SK-N-SH treated with all-trans-retinoic acid at 6 μM for 48 hours (cell line): Measurements from ENCODE around the gene SLC6A7.

ENCODE experiments used
- ARNTL ChIP-seq: fragments of 450-650 bp; formaldehyde crosslinking; IDR thresholded peaks from 2 replicates; pipeline ENCODE4 v1.5.0; 2020; ENCODE audit warnings: low read depth, mild to moderate bottlenecking, moderate library complexity, borderline replicate concordance
- CREB5 ChIP-seq: fragments of 250-450 bp; sonication (Bioruptor Pico); IDR thresholded peaks from 2 replicates; pipeline ENCODE4 v1.5.1; 2020; ENCODE audit warnings: low read depth, mild to moderate bottlenecking, moderate library complexity
- PPARA ChIP-seq: fragments of 250-450 bp; sonication (Bioruptor Pico); IDR thresholded peaks from 2 replicates; pipeline ENCODE4 v1.5.0; 2020; ENCODE audit warnings: mild to moderate bottlenecking, borderline replicate concordance
- RARB ChIP-seq: fragments of 250-450 bp; sonication (Bioruptor Pico); IDR thresholded peaks from 2 replicates; pipeline ENCODE4 v1.8.0; 2021; ENCODE audit warnings: mild to moderate bottlenecking, moderate library complexity
- SNAI2 ChIP-seq: fragments of 250-450 bp; sonication (Bioruptor Pico); IDR thresholded peaks from 2 replicates; pipeline ENCODE4 v1.5.0; 2020; ENCODE audit warnings: mild to moderate bottlenecking, moderate library complexity
- TCF4 ChIP-seq: fragments of 250-450 bp; sonication (Bioruptor Pico); IDR thresholded peaks from 2 replicates; pipeline ENCODE4 v1.8.0; 2021; ENCODE audit warnings: mild to moderate bottlenecking, moderate library complexity, borderline replicate concordance
- TSHZ2 ChIP-seq: fragments of 250-450 bp; sonication (Bioruptor Pico); IDR thresholded peaks from 2 replicates; pipeline ENCODE4 v1.5.0; 2020; ENCODE audit warnings: mild to moderate bottlenecking, moderate library complexity
- ZC3H10 ChIP-seq: fragments of 250-450 bp; sonication (Bioruptor Pico); IDR thresholded peaks from 2 replicates; pipeline ENCODE4 v1.5.1; 2021; ENCODE audit warnings: mild to moderate bottlenecking, moderate library complexity
- ZFP30 ChIP-seq: fragments of 450-650 bp; formaldehyde crosslinking; IDR thresholded peaks from 2 replicates; pipeline ENCODE4 v1.5.0; 2022; ENCODE audit warnings: mild to moderate bottlenecking, moderate library complexity
- ZNF70 ChIP-seq: fragments of 450-650 bp; formaldehyde crosslinking; IDR thresholded peaks from 2 replicates; pipeline ENCODE4 v1.5.0; 2020; ENCODE audit warnings: mild to moderate bottlenecking, moderate library complexity

GRCh38 chr5:150190987-150191386 is 1.1 kb downstream of the SLC6A7 start:
- TF ChIP-seq CREB5 (CRISPR knock-in tag), result no peak
- TF ChIP-seq SNAI2 (CRISPR knock-in tag), result no peak
- TF ChIP-seq ZFP30, result no peak
- TF ChIP-seq ARNTL (CRISPR knock-in tag), result no peak
- TF ChIP-seq TSHZ2 (CRISPR knock-in tag), result no peak
- no peak for TF ChIP-seq TCF4 (CRISPR knock-in tag)
- TF ChIP-seq PPARA (CRISPR knock-in tag), result no peak
- no peak for TF ChIP-seq ZNF70 (CRISPR knock-in tag)
- TF ChIP-seq RARB (CRISPR knock-in tag), result no peak
- no peak for TF ChIP-seq ZC3H10 (CRISPR knock-in tag)
